ENCODE results near the gene PRDM16.

DNA sequence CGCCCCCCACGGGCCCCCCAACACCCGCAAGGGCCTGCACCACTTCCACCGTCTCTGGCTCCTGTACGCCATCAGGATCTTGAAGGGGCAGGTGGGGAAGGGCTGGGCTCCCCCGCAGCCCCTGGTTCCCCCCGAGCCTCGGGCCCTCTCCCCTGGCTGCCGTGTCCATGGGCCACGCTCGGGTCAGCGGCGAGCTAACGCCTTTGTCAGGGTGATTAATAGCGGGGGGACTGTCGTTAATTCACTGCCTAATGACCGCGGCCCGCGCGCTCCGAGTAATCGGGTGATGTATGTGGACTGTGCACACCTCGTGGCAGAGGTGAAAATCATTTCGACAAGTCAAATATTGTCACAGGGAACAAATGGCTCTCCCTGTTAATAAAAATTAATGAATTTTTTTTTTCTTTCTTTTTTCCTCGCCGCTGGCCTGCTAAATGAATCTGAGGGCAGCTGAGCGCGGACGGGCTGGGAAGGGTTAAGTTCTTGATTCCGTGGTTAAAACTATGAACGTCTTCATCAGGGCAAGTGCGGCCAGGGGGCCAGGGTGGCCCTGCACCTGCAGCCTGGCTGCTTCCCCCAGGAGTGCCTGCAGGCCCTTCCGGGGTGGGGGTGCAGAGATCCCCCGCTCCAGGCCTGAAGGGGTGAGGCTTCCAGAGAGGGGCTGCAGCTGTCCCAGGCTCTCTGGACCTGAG lies 100.8 kb downstream of the PRDM16 start:
- no peak for TF ChIP-seq CTCF (IDR thresholded peaks at IDR 0.05)
- no peak for TF ChIP-seq POLR2A (IDR thresholded peaks at IDR 0.05)
